Left lung (tissue), 10 donors: ENCODE results near the gene UNCX. TPM values are rescaled to one million over a fixed set of nuclear protein-coding genes. Genes with fewer than 3 reads are reported as not detected.

Experiments used
- ATAC-seq: fragments of 200-7000 bp; cut with Tn5 transposase; one replicate; pipeline ENCODE4 v1.9.1; 2020; ENCODE audit warnings: moderate library complexity
- DNase-seq, 4 donors: peaks; one replicate each; pipeline ENCODE4 v3.0.0-alpha.2; 2013 to 2020
- H3K27ac ChIP-seq, 2 donors: fragments of 200-600 bp; sonication (generic) in 1 of 2; one replicate each; pipeline versions ENCODE4 v1.5.0 to v1.8.0; 2020 to 2021
- H3K27me3 ChIP-seq, 2 donors: fragments of 200-600 bp; sonication (generic) in 1 of 2; one replicate each; pipeline versions ENCODE4 v1.5.0 to v1.8.0; 2020 to 2021
- H3K36me3 ChIP-seq, 2 donors: fragments of 200-600 bp; sonication (generic) in 1 of 2; one replicate each; pipeline versions ENCODE4 v1.5.0 to v1.8.0; 2020 to 2021
- H3K4me1 ChIP-seq, 2 donors: fragments of 200-600 bp; one replicate each; pipeline ENCODE4 v1.8.0; 2021
- H3K4me3 ChIP-seq, 2 donors: fragments of 200-600 bp; sonication (generic) in 1 of 2; one replicate each; pipeline versions ENCODE4 v1.5.0 to v1.8.0; 2020 to 2021; ENCODE audit warnings: mild to moderate bottlenecking in 1 of 2
- H3K9me3 ChIP-seq, 2 donors: fragments of 200-600 bp; sonication (generic) in 1 of 2; one replicate each; pipeline versions ENCODE4 v1.5.0 to v1.8.0; 2020 to 2021
- intact Hi-C, 2 donors: fragments of 100-400 bp; cut with DNase I; formaldehyde crosslinking; loops; one replicate each; pipeline versions ENCODE4 v1.11.2 to v1.14.2; 2022
- polyA plus RNA-seq, 6 donors: library from polyadenylated mRNA; unstranded; fragments of 120-200 nt; gene quantifications; one replicate each; pipeline ENCODE4 v1.2.1, GENCODE V29; 2013; ENCODE audit not compliant: insufficient read length in 6 of 6
- total RNA-seq, 2 donors: library from RNA; stranded (reverse); fragmentation: NEBNext Ultra II Directional; extraction: Animal tissue kit (Norgen Biotek cat#: 25700); gene quantifications; one replicate each; pipeline ENCODE4 v1.2.1, GENCODE V29; 2021
- TF ChIP-seq, protein P1 (sequence below), 2 donors: fragments of 200-600 bp; sonication (generic) in 1 of 2; IDR thresholded peaks; one replicate each; pipeline versions ENCODE4 v1.5.0 to v1.8.0; 2021; ENCODE audit warnings: antibody characterized with exemption in 2 of 2
- donor health status: DM: no; HTN: yes; CAD: no.
- donor health status: DM: no; HTN: no; CAD: no.

UNCX gene
- total and polyA plus RNA-seq, 8 donors: 0.10 TPM; not detected in 7

DNA sequence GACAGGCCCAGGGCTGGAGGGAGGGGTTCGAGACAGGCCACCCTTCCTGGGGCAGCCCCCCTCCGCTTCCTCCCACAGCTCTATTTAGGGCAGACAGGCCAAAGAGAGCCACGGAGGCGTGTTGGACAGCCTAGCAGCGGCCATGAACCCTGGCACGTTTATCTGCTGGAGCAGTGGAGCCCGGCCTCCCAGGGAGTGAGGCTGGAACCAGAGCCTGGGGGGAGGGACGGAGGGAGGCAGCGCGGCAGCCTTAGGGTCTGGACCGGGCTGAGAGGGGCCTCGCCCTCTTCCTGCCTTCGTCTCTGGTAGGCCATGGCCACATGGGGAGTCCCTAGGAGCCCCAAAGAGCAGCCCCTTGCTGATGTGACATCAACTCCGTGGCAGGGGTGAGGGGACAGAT lies 17.1 kb downstream of the UNCX start:
- peak in 2 of 4 donors; percentile 37 to 47 for DNase-seq
- no peaks in the 10 kb centered on the region for H3K36me3 ChIP-seq
- peaks cover 79 to 100% of the 10 kb centered on the region in 2 donors for H3K27me3 ChIP-seq
- H3K4me3 ChIP-seq: no peak overlapping the region
- H3K4me1 ChIP-seq: peaks cover 3 to 15% of the 10 kb centered on the region in 2 donors
- H3K27ac ChIP-seq: no peak overlapping the region
- no peak for ATAC-seq
- no peaks in the 10 kb centered on the region for H3K9me3 ChIP-seq
- TF ChIP-seq, protein P1, sequence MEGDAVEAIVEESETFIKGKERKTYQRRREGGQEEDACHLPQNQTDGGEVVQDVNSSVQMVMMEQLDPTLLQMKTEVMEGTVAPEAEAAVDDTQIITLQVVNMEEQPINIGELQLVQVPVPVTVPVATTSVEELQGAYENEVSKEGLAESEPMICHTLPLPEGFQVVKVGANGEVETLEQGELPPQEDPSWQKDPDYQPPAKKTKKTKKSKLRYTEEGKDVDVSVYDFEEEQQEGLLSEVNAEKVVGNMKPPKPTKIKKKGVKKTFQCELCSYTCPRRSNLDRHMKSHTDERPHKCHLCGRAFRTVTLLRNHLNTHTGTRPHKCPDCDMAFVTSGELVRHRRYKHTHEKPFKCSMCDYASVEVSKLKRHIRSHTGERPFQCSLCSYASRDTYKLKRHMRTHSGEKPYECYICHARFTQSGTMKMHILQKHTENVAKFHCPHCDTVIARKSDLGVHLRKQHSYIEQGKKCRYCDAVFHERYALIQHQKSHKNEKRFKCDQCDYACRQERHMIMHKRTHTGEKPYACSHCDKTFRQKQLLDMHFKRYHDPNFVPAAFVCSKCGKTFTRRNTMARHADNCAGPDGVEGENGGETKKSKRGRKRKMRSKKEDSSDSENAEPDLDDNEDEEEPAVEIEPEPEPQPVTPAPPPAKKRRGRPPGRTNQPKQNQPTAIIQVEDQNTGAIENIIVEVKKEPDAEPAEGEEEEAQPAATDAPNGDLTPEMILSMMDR (IDR thresholded peaks at IDR 0.05): no peak
- intact Hi-C loops: no loop called here

DNA sequence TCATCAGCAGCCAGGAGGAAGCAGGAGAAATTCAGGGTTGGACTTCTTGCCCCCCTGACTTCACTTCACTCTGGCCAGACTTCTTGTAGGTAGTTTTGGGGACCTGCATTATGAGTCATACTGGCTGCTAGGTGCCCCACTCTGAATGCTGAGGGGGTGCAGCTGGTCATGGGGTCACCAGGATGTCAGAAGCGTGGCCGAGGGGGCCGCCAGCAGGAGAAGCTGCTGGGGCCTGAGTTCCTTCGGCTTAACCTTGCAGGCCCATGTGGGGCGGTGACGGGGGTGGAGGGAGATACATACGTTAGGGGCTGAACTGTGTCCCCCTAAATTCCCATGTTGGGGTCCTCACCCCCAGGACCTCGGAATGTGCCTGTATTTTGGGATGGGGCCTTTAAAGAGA lies 18.2 kb downstream of the UNCX start:
- Histone ChIP-seq H3K36me3 (no peaks in the 10 kb centered on the region), H3K4me3 (no peak overlapping the region), H3K9me3 (no peaks in the 10 kb centered on the region), H3K27me3 (peaks cover 79 to 100% of the 10 kb centered on the region in 2 donors), H3K27ac (no peak overlapping the region), H3K4me1 (peaks cover 3 to 15% of the 10 kb centered on the region in 2 donors)
- ATAC-seq: no peak
- intact Hi-C loops: no loop called here
- peak in 1 of 4 donors; percentile 52 for DNase-seq
- TF ChIP-seq, protein P1 (IDR thresholded peaks at IDR 0.05): no peak

DNA sequence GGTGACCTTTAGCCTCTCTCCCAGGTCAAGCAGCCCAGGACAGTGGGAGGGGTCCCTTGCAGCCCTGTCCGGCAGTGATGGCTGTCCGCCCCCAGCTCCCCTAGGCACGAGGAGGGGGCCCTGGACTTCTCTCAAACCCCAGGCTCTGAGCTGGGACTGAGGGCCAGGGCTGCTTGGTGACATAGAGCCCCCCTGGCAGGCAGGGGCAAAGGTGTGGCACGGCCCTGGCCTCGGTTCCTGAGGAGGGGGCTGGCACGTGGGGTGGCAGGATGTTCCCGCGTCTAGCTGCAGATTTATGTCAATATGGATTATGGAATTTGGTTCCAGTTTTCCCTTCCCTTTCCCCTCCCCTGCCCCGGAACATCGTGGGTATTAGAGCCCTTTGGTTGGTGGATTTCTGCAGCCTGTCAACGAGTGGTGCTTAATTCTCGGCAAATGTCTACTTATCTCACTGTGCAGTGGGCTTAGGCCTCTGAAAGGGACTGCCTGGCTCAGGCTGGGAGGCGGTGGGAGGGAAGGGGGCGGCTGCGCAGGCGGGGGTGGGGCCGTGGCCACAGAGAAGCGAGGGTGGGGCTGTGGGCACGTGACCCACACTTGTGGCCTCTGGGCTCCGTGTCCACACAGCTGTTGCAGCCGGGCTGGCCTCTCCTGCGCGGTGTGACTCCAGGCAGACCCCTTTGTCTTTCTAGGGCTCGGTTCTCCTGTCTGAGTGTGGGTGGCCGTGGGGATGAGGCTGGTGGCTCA lies 19.3 kb downstream of the UNCX start:
- TF ChIP-seq, protein P1 (IDR thresholded peaks at IDR 0.05): no peak
- Histone ChIP-seq H3K27ac (no peak overlapping the region), H3K36me3 (no peaks in the 10 kb centered on the region), H3K4me1 (peaks cover 3 to 15% of the 10 kb centered on the region in 2 donors), H3K4me3 (no peak overlapping the region), H3K9me3 (no peaks in the 10 kb centered on the region), H3K27me3 (peaks cover 71 to 100% of the 10 kb centered on the region in 2 donors)
- intact Hi-C loops: no loop called here
- DNase-seq: peak in 1 of 4 donors; percentile 68
- peak; percentile 19 for ATAC-seq

DNA sequence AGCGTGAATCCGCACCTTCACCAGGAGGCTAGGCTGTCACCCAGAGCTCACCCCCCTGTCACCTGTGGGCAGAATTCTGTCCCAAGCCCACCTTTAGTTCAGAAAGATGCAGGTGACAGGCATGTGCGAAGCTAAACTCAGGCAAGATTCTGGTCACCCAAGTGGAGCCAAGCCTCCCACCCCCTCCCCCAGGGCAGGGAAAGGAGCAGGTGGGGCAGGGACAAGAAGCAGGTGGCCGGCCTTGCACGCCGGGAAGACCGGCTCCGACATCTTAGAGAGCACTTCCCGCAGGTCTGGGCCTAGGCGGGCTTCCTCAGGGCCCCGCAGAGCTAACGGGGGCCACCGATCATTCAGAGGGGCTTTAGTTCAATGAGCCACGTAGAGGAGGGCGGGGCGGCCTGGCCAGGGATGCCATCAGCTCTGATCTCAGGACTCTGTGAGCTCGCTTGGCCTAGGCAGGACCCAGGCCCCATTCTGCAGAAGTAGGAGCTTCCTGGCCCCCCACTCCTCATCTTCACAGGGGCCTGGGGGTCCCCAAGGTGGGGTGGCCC lies 19.9 kb downstream of the UNCX start:
- ATAC-seq: no peak
- peaks cover 65 to 100% of the 10 kb centered on the region in 2 donors for H3K27me3 ChIP-seq
- no peak overlapping the region for H3K27ac ChIP-seq

DNA sequence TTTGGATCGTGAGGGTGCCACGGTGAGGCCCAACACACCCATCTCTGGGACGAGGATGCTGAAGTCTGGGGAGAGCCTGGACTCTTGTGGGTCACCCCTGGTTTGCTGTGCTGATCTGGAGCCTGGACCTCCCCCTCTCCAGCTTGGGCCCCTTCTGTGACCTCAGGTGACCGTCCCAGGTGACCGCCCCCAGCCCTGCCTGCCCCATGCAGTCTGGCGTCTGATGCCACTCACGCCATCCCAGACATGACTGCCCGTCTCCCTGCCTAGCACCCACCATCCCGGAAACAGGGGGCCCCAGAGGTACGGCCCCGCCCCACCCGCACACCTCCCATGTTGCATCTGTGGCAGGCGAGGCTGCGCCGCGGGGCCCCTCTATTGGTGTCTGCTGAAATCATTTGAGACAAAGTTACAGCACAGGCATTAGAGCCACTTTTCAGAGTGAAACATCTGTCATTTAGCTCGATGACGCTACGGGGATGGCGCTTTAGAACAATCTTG lies 21.1 kb downstream of the UNCX start:
- TF ChIP-seq, protein P1 (IDR thresholded peaks at IDR 0.05): no peak
- Histone ChIP-seq H3K4me1 (no peaks in the 10 kb centered on the region), H3K27me3 (peaks cover 53 to 100% of the 10 kb centered on the region in 2 donors), H3K4me3 (no peak overlapping the region), H3K9me3 (no peaks in the 10 kb centered on the region), H3K36me3 (no peaks in the 10 kb centered on the region), H3K27ac (no peak overlapping the region)
- peak in 1 of 4 donors; percentile 77 for DNase-seq
- ATAC-seq: no peak
- intact Hi-C loops: no loop called here

More for the DNA sequence above, 19.9 kb downstream of the UNCX start:
- intact Hi-C loops: no loop called here
- no peak overlapping the region for H3K4me3 ChIP-seq
- no peaks in the 10 kb centered on the region for H3K9me3 ChIP-seq
- peaks cover 0 to 8% of the 10 kb centered on the region in 2 donors for H3K4me1 ChIP-seq
- H3K36me3 ChIP-seq: no peaks in the 10 kb centered on the region
- DNase-seq: peak in 1 of 4 donors; percentile 50
- TF ChIP-seq, protein P1 (IDR thresholded peaks at IDR 0.05): no peak
